HG03571 (cell line): Measurements from ENCODE around the gene KIF2C.
"Not testable (repeated sequence)": the region's sequence is repeated elsewhere in the genome, so short reads cannot be mapped to it uniquely, and the experiment has no call there.

ENCODE experiments used
- ATAC-seq: cut with Tn5 transposase; IDR thresholded peaks from one replicate; pipeline ENCODE4 v1.9.1; 2021; ENCODE audit not compliant: unreplicated experiment

Gene KIF2C

GRCh38 chr1:44810101-44810761 lies 70.6 kb downstream of the KIF2C start:
- ATAC-seq: no peak

DNA sequence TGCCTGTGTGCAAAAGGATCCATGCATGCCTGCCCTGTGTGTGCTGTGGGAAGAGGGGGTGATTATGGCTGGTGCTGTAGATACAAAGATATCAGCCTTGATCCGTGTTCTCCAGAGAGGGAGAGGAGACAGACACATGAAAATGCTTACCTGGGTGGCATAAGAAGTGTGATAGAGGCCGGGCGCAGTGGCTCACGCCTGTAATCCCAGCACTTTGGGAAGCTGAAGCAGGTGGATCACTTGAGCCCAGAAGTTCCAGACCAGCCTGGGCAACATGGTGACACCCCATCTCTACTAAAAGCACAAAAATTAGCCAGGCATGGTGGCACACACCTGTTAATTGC lies 71.1 kb downstream of the KIF2C start:
- not testable (repeated sequence) for ATAC-seq

DNA sequence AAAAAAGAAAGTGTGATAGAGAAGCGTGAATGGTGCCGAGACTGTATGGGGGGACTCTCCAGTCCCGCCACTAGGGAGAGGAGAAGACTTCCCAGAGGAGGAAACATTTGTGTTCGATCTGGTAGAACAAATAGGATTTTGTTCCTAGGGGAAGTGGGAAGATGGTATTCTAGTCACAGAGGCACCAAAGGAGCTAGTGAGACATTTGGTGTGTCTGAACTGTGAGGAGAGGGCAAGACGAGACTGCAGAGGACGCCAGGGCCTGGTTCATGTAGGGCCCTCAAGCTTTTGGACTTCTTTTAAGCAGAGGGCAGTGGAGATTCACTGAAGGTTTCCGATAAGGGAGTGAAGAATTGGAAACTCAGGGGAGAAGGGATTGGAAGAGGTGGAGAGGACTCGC lies 71.6 kb downstream of the KIF2C start:
- no peak for ATAC-seq

DNA sequence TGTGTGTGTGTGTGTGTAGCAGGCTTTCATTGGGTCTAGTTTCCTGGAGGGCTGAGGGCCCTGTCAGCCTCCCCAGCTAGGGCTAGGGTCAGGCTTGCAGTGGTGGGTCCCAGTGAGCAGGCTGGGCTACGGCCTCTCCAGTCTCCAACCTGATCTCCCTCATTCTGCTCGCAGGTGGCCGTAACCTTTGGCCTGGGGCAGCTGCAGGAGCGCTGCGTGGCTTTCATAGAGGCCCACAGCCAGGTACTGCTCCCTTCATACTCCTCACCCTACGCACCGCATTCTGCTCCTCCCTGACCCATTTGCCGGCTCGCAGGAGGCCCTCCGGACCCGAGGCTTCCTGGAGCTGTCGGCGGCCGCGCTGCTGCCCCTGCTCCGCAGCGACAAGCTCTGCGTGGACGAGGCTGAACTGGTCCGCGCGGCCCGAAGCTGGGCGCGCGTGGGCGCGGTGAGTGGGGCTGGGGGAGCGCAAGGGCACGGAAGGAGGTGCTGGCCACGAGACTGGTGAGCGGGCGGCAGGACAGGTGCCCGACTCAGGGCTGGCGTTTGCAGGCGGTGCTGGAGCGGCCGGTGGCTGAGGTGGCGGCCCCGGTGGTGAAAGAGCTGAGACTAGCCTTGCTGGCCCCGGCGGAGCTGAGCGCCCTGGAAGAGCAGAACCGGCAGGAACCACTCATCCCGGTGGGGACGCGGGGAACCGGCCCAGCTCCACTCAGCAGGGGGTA lies 73.3 kb downstream of the KIF2C start:
- no peak for ATAC-seq

DNA sequence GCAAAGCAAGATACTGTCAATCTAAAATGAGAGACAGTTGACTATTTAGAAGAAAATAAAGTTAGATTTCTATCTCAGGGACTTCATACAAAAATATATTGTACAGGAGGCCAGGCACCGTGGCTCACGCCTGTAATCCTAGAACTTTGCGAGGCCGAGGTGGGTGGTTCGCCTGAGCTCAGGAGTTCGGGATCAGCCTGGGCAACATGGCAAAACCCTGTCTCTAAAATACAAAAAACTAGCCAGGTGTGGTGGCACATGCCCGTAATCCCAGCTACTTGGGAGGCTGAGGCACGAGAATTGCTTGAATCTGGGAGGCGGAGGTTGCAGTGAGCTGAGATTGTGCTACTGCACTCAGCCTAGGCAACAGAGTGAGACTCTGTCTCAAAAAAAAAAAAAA lies 76.3 kb downstream of the KIF2C start:
- ATAC-seq: not testable (repeated sequence)

- no peak for ATAC-seq
Measured at GRCh38 chr1:44817307-44817706, 77.7 kb downstream of the KIF2C start.
